GM18520 (cell line): ENCODE measurements around the gene CFAP69.

Experiments used
- ATAC-seq: cut with Tn5 transposase; IDR thresholded peaks from one replicate; pipeline ENCODE4 v1.9.1; 2021; ENCODE audit not compliant: unreplicated experiment

The CFAP69 gene

GRCh38 chr7:90244909-90245851 lies at the start of gene CFAP69:
CFAP69 (plus strand) TSS chr7:90245174; CDS start chr7:90245425, 251 bp downstream.
- peak; percentile 44 for ATAC-seq

GRCh38 chr7:90201500-90202195 lies 43.3 kb upstream of the CFAP69 start:
- no peak for ATAC-seq

- ATAC-seq = no peak
Observed at GRCh38 chr7:90207956-90208355, 37.0 kb upstream of the CFAP69 start.

- ATAC-seq = no peak
Observed at GRCh38 chr7:90209776-90210175, 35.2 kb upstream of the CFAP69 start.

GRCh38 chr7:90210475-90210874 lies 34.5 kb upstream of the CFAP69 start:
- no peak for ATAC-seq

GRCh38 chr7:90210981-90211380 lies 34.0 kb upstream of the CFAP69 start:
- no peak for ATAC-seq

- ATAC-seq = peak; percentile 70
Observed at GRCh38 chr7:90211391-90212148, 33.4 kb upstream of the CFAP69 start, which contains the start of gene STEAP2. STEAP2 (plus strand) TSS chr7:90211740; CDS start chr7:90225083, 13,343 bp downstream.

GRCh38 chr7:90212149-90212495 lies 32.9 kb upstream of the CFAP69 start:
- ATAC-seq = no peak

- no peak for ATAC-seq
Observed at GRCh38 chr7:90213521-90213920, 31.5 kb upstream of the CFAP69 start.

- no peak for ATAC-seq
Observed at GRCh38 chr7:90216080-90216674, 28.8 kb upstream of the CFAP69 start.

GRCh38 chr7:90216771-90217170 lies 28.2 kb upstream of the CFAP69 start:
- no peak for ATAC-seq

- ATAC-seq = no peak
Observed at GRCh38 chr7:90222390-90222789, 22.6 kb upstream of the CFAP69 start.

- ATAC-seq = no peak
Observed at GRCh38 chr7:90222811-90223725, 21.9 kb upstream of the CFAP69 start.

GRCh38 chr7:90224195-90224594 lies 20.8 kb upstream of the CFAP69 start:
- ATAC-seq = no peak

GRCh38 chr7:90225181-90225580 lies 19.8 kb upstream of the CFAP69 start:
- ATAC-seq = no peak

- no peak for ATAC-seq
Observed at GRCh38 chr7:90225601-90226000, 19.4 kb upstream of the CFAP69 start.

GRCh38 chr7:90227259-90227658 lies 17.7 kb upstream of the CFAP69 start:
- no peak for ATAC-seq

GRCh38 chr7:90229682-90230081 lies 15.3 kb upstream of the CFAP69 start:
- no peak for ATAC-seq

GRCh38 chr7:90230834-90231233 lies 14.1 kb upstream of the CFAP69 start:
- ATAC-seq = no peak

GRCh38 chr7:90231304-90231703 lies 13.7 kb upstream of the CFAP69 start:
- ATAC-seq = no peak
